HG02623 (cell line): ENCODE measurements around the gene TNS3.
"Not testable (repeated sequence)": the region's sequence is repeated elsewhere in the genome, so short reads cannot be mapped to it uniquely, and the experiment has no call there.

Experiments
- ATAC-seq: cut with Tn5 transposase; IDR thresholded peaks from one replicate; pipeline ENCODE4 v1.9.1; 2021; ENCODE audit warnings: moderate library complexity; ENCODE audit not compliant: unreplicated experiment

TNS3 gene

DNA sequence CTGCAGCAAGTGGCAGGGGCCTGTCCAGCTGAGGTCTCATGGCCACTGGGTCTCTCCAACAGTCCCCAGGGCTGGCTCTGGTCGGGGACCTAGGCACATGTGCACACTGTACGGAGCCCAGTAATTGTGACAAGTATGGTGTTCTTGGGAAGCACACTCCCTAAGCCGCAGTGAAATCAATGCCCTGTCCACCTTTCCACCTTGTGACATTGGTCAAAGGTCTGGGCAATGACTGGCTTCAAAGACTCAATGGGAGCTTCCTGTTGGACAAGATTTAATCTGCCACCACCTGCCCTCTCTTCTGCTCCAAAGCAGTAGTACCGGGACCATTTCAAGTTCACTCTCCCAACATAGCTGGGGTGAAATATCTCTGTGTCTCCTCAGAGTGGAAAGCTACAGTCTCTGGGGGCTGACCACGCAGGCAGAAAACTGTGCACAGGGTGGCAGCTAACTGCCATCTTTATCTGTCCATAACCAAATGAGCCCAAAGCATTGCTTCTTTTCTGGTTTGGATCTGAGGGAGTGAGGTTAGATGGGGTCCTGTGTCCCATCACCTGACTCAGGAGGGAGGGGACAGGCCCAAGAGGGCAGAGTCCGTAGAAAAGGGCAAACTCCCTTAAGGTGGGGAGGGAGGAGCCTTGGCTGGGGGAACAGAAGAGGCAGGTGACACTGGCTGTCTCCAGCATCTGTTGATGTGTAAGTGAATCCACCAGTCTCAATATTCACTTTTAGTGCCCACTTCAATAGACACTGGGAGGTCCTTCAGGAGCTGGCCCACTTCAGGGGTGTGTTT lies 307.7 kb downstream of the TNS3 start:
- ATAC-seq = no peak

GRCh38 chr7:47273088-47273487 lies 308.8 kb downstream of the TNS3 start:
- ATAC-seq = no peak

DNA sequence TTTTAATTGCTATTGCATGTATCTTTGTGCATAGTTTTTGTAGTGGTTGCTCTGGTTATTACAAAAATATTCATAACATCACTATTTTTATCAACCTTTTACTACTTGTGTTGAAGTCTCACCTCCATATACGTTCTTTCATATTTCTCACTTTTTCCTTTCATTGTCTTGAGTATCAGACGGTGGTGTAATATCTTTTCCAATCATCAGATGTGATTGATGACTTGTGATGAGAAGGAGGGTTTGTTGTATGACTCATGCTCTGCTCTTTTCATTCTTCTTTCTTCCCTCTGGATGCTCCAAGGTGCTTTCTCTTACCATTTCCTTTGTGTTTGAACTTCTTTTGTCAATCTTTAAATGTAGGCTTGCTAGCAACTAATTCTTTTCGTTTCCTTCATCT lies 310.2 kb downstream of the TNS3 start:
- ATAC-seq = no peak

GRCh38 chr7:47268851-47269836 lies 312.8 kb downstream of the TNS3 start:
- ATAC-seq = no peak

GRCh38 chr7:47267346-47267745 lies 314.6 kb downstream of the TNS3 start:
- no peak for ATAC-seq

DNA sequence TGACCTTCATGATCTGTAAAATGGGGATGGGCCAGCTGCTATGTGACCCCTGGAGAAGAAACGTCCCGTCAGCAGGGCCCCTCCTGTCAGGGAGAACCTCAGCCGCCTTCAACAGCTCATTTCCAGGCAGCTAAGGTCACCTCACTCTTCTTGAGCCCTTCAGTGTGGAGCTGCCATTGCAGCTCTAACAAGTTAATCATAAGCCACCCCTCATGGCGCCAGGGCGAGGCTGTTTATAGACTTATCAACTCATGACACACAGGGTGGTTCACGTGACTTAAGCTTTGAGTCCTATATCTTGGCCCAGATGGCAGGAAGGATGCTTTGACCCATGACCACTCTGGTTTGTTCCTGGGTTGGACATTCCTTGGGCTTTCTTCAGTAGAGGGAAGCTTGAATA lies 315.1 kb downstream of the TNS3 start:
- no peak for ATAC-seq

- peak; percentile 83 for ATAC-seq
Measured at GRCh38 chr7:47266131-47266706, 315.7 kb downstream of the TNS3 start.

DNA sequence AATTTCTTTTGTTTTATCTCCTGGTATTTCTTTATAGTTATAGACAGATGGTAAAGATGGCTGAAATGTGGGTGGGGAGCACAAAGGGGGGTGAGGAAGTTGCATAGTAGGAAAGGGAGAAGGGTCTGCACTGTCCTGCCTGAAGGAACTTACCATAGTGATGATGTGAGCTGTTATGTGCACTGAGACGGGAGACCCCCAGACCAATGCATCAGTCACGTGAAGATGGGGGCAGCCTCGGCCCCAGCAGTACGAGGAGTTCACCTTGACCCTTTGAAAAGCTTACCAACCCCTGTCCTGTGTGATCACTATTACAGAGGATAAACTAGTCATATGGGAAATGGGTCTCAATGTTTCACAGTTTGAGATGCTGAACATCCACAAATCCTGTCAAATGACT lies 316.3 kb downstream of the TNS3 start:
- no peak for ATAC-seq

- no peak for ATAC-seq
Measured at GRCh38 chr7:47264021-47264651, 317.8 kb downstream of the TNS3 start.

GRCh38 chr7:47262881-47263280 lies 319.0 kb downstream of the TNS3 start:
- ATAC-seq = no peak

DNA sequence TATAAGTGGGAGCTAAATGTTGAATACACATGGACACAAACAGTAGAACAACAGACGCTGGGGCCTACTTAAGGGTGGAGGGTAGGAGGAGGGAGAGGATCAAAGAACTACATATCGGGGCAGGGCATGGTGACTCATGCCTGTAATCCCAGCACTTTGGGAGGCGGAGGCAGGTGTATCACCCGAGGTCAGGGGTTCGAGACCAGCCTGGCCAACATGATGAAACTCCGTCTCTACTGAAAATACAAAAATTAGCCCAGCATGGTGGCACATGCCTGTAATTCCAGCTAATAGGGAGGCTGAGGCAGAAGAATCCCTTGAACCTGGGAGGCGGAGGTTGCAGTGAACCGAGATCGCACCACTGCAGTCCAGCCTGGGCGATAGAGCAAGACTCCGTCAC lies 319.8 kb downstream of the TNS3 start:
- not testable (repeated sequence) for ATAC-seq

- no peak for ATAC-seq
Measured at GRCh38 chr7:47260270-47260669, 321.6 kb downstream of the TNS3 start.

- no peak for ATAC-seq
Measured at GRCh38 chr7:47259682-47260081, 322.2 kb downstream of the TNS3 start.

- no peak for ATAC-seq
Measured at GRCh38 chr7:47258798-47259197, 323.1 kb downstream of the TNS3 start.

- no peak for ATAC-seq
Measured at GRCh38 chr7:47256016-47256415, 325.9 kb downstream of the TNS3 start.

GRCh38 chr7:47255441-47255840 lies 326.5 kb downstream of the TNS3 start:
- no peak for ATAC-seq

- ATAC-seq = no peak
Measured at GRCh38 chr7:47255007-47255406, 326.9 kb downstream of the TNS3 start.

DNA sequence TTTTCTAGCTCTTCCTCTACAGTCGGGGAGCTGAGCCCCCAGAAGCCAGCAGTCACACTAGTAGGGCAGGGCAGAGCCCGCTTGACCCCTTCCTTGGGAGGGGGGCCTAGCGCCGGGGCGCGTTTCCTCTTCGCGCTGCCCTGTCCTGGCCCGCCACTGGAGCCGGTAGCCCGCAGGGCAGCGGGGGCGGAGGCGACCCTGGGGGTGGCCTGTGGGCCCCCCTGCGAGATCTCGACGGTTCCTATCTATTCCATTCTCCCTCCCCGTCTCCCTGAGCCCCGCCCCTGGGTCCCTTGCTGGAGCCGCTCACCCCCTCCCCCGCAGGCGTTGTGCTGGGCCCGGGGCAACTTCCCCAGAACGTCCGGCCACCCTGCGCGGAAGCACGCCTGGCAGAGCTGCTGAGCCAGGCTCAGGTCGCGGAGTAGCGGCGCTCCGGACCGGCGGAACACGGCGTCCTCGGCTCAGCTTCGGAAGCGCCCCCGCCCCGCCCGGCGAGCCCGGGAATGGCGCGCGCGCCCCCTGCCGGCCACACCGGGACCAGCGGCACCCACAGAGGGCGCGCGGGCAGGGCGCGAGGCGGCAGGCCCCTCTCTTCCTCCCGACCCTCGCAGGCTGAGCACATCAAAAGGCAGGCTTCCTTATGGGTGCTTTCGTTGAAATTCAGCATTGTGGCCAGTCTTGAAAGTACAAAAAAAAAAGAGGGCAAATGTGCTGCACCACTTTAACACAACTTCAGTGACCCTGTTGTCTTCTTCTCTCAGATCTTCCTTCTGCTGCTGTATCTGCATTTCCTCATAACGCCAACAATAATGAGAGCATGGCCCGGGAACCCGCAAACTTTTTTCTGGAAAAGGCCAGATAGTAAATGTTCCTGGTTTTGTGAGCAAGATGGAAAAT lies 327.6 kb downstream of the TNS3 start:
- peak; percentile 93 for ATAC-seq

- peak; percentile 21 for ATAC-seq
Measured at GRCh38 chr7:47253650-47254080, 328.2 kb downstream of the TNS3 start.

GRCh38 chr7:47252675-47253074 lies 329.2 kb downstream of the TNS3 start:
- ATAC-seq = no peak
